ENCODE results near the gene TSNAX.

TSNAX gene

GRCh38 chr1:231596337-231596791 is 67.9 kb downstream of the TSNAX start:
- H2AFZ ChIP-seq (ENCODE audit: low read length), result no peak overlapping the region
- H3K4me2 ChIP-seq (ENCODE audit: low read depth, low read length), result no peak overlapping the region
- no peaks in the 10 kb centered on the region for H3K36me3 ChIP-seq (replicated peaks; ENCODE audit: insufficient read depth, low read length)
- no peaks in the 10 kb centered on the region for H3K27me3 ChIP-seq (replicated peaks; ENCODE audit: insufficient read depth, low read length)
- H4K20me1 ChIP-seq (ENCODE audit: insufficient read depth, low read length), result no peaks in the 10 kb centered on the region
- H3K9ac ChIP-seq (ENCODE audit: low read length), result no peak overlapping the region
- no peak for TF ChIP-seq EZH2phosphoT487 (IDR thresholded peaks at IDR 0.05; ENCODE audit: low read length)
- no peak for TF ChIP-seq CTCF (IDR thresholded peaks at IDR 0.05; ENCODE audit: low read length)
- TF ChIP-seq EZH2 (optimal IDR thresholded peaks at IDR 0.05; ENCODE audit: low read depth, low read length), result no peak
- no peak overlapping the region for H3K4me3 ChIP-seq (ENCODE audit: low read length)
- H3K9me2 ChIP-seq (replicated peaks; ENCODE audit: insufficient read depth, low read length), result no peaks in the 10 kb centered on the region
- H3K9me3 ChIP-seq (replicated peaks; ENCODE audit: insufficient read depth, low read length), result no peaks in the 10 kb centered on the region
- no peak overlapping the region for H3K27ac ChIP-seq (ENCODE audit: low read length)
- H3K79me2 ChIP-seq (ENCODE audit: low read length), result no peaks in the 10 kb centered on the region
- no peaks in the 10 kb centered on the region for H3F3A ChIP-seq (ENCODE audit: insufficient read depth, low read length)
- no peaks in the 10 kb centered on the region for H3K4me1 ChIP-seq (ENCODE audit: low read length)
- DNase-seq, result no peak

GRCh38 chr1:231597971-231598370 is 69.5 kb downstream of the TSNAX start:
- DNase-seq, result no peak
- no peaks in the 10 kb centered on the region for H3K9me2 ChIP-seq (replicated peaks; ENCODE audit: insufficient read depth, low read length)
- no peak overlapping the region for H3K4me2 ChIP-seq (ENCODE audit: low read depth, low read length)
- H3K4me1 ChIP-seq (ENCODE audit: low read length), result no peaks in the 10 kb centered on the region
- no peak overlapping the region for H3K4me3 ChIP-seq (ENCODE audit: low read length)
- H3K79me2 ChIP-seq (ENCODE audit: low read length), result no peaks in the 10 kb centered on the region
- no peaks in the 10 kb centered on the region for H3K9me3 ChIP-seq (replicated peaks; ENCODE audit: insufficient read depth, low read length)
- no peak overlapping the region for H3K27ac ChIP-seq (ENCODE audit: low read length)
- H3F3A ChIP-seq (ENCODE audit: insufficient read depth, low read length), result no peaks in the 10 kb centered on the region
- no peaks in the 10 kb centered on the region for H4K20me1 ChIP-seq (ENCODE audit: insufficient read depth, low read length)
- H3K9ac ChIP-seq (ENCODE audit: low read length), result no peak overlapping the region
- H2AFZ ChIP-seq (ENCODE audit: low read length), result no peak overlapping the region
- no peak for TF ChIP-seq CTCF (IDR thresholded peaks at IDR 0.05; ENCODE audit: low read length)
- TF ChIP-seq EZH2phosphoT487 (IDR thresholded peaks at IDR 0.05; ENCODE audit: low read length), result no peak
- no peak for TF ChIP-seq EZH2 (optimal IDR thresholded peaks at IDR 0.05; ENCODE audit: low read depth, low read length)
- no peaks in the 10 kb centered on the region for H3K27me3 ChIP-seq (replicated peaks; ENCODE audit: insufficient read depth, low read length)
- H3K36me3 ChIP-seq (replicated peaks; ENCODE audit: insufficient read depth, low read length), result no peaks in the 10 kb centered on the region

GRCh38 chr1:231600458-231600976 is 72.0 kb downstream of the TSNAX start:
- no peak for DNase-seq
- Histone ChIP-seq H4K20me1 (ENCODE audit: insufficient read depth, low read length) (no peaks in the 10 kb centered on the region), H3K4me1 (ENCODE audit: low read length) (peaks cover 7% of the 10 kb centered on the region; the same call in 1 of the 2 replicates), H3K79me2 (ENCODE audit: low read length) (no peaks in the 10 kb centered on the region), H3F3A (ENCODE audit: insufficient read depth, low read length) (no peaks in the 10 kb centered on the region), H3K27me3 (replicated peaks; ENCODE audit: insufficient read depth, low read length) (no peaks in the 10 kb centered on the region), H3K36me3 (replicated peaks; ENCODE audit: insufficient read depth, low read length) (no peaks in the 10 kb centered on the region), H3K9me3 (replicated peaks; ENCODE audit: insufficient read depth, low read length) (no peaks in the 10 kb centered on the region), H2AFZ (ENCODE audit: low read length) (no peak overlapping the region), H3K9ac (ENCODE audit: low read length) (no peak overlapping the region), H3K4me3 (ENCODE audit: low read length) (no peak overlapping the region), H3K27ac (ENCODE audit: low read length) (no peak overlapping the region), H3K4me2 (ENCODE audit: low read depth, low read length) (no peak overlapping the region), H3K9me2 (replicated peaks; ENCODE audit: insufficient read depth, low read length) (no peaks in the 10 kb centered on the region)
- TF ChIP-seq EZH2 (optimal IDR thresholded peaks at IDR 0.05; ENCODE audit: low read depth, low read length) (no peak), EZH2phosphoT487 (IDR thresholded peaks at IDR 0.05; ENCODE audit: low read length) (no peak), CTCF (IDR thresholded peaks at IDR 0.05; ENCODE audit: low read length) (no peak)

Data from MM.1S (cell line).